ENCODE results near the gene LCN12.

GRCh38 chr9:136954270-136955083 is 2.4 kb downstream of the LCN12 start:
- TF ChIP-seq GATA2 (IDR thresholded peaks at IDR 0.05; ENCODE audit: low read depth, low read length) (no peak), GATA3 (IDR thresholded peaks at IDR 0.05; ENCODE audit: low read depth, low read length) (no peak)

All from SH-SY5Y (cell line).